Measurements from ENCODE around the gene ITGAL.
A peak's percentile ranks its signal among the peaks of the same experiment; 100 is the strongest.

The ITGAL gene

DNA sequence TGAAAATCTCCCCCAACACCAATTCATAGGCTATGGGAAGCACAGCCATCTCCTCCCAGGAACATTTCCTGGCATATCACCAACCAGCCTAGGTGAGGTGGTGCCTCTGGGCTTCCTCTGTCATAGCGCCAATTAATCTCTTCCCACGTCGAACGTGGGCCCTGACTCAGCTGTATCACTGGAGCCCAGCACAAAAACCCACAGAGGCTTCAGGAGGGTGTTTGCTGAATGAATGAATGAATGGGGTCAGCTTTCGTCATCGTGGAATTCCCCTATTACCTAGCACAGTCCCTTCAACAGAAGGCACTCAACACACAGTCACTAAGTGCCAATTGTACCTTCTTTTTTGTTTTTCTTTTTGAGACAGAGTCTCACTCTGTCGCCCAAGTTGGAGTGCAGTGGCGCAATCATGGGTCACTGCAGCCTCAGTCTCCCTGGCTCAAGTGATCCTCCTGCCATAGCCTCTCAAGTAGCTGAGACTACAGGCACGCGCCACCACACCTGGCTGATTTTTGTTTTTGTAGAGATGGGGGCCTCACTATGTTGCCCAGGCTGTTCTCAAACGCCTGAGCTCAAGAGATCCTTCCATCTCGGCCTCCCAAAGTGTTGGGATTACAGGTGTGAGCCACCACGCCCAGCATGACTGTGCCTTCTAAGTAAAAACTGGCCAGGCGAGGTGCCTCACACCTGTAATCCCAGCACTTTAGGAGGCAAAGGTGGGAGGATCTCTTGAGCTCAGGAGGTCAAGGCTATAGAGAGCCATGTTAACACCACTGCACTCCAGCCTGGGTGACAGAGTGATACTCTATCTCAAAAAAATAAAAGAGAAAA lies 94.8 kb downstream of the ITGAL start:
- DNase-seq (ENCODE audit: low spot score), result peak; percentile 68

DNA sequence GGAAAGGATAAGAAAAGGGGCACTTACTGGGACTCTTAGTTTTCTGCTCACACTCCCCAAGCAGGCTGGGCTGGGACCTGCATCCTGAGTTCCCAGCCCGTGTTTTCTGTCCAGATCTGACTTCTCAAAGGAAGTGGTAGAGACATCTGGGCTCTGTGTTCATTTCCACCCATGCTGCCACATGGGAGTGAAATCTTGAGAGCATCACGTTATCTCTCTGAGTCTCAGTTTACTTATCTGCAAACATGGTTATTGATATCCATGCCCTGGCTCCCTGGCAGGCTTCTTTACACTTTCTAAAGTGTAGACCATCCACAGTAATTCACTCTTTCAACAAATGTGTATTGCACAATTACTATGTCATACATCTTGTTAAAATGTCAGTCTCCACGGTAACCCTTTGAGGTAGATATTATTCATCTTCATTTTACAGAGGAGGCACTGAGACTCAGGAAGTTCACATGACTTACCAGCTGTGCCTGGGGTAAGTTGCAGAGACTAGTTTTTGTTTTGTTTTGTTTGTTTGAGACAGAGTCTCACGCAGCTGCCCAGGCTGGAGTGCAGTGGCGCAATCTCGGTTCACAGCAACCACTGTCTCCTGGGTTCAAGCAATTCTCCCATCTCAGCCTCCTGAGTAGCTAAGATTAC lies 95.6 kb downstream of the ITGAL start:
- peak; percentile 78 for DNase-seq (ENCODE audit: low spot score)

DNA sequence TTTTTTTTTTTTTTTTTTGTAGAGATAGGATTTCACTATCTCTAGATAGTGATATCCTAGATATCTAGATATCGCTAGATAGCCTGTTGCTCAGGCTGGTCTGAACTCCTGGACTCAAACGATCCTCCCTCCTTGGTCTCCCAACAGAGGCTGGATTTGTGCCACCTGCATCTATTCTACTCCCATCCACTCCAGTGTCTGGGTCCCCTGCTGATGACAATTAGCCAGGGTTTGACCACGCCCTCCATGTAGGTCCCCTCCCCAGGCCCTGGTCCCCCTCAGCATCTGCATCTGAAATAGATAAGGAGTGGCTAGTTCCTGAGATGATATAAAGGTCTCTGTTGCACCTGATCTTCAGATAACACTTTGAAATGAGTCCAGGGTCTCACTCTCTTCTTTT lies 96.7 kb downstream of the ITGAL start:
- no peak for DNase-seq (ENCODE audit: low spot score)

GRCh38 chr16:30569746-30570635 lies 97.4 kb downstream of the ITGAL start:
- no peak for DNase-seq (ENCODE audit: low spot score)

GRCh38 chr16:30570636-30571444 lies 98.3 kb downstream of the ITGAL start:
- DNase-seq (ENCODE audit: low spot score), result no peak

DNA sequence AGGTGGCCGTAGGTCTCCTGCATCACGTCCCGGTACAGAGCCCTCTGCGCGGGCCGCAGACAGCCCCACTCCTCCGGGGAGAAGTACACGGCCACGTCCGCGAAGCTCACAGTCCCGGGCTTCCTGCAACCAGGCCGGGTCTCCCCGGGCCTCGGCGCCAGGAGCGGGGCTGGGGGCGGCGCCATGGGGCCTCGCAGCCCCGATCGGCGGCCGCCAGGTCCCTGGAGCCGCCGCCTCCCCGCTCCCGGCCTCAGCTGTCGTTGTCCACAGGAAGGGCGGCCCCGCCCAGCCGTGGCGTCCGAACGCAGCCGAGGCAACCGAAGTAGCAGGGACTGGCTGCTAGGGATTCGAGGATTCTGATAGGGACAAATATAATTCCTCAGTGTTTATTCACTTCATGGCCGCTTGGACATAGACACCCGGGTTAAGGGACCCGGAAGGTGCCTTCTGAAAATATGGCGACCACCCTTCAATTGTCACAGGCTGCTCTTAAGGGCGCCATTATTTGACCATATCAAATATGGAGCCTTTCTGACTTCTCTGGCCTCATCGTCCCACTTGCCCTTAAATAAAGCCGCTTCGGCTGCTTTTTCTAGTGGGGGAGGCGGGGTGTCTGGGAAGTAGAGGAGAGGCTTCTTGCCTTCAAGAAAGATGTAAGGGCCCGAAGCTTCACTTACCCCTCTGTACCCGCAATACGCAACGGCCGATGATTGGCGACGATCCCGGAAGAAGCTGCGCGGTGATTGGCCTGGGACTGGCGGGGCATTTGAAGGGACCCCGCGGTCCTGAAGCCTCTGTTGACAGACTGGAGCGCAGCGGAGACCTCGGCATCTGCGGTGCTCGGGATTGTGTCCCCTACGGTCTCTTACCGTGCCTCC lies 99.1 kb downstream of the ITGAL start, which contains the start of gene ZNF688:
ZNF688 (minus strand) TSS at position 270 of the 878 bp plus-strand sequence; CDS start at position 185, 85 bp downstream.
- peak; percentile 98 for DNase-seq (ENCODE audit: low spot score)
